Caco-2 (cell line): ENCODE data around the gene MLIP. TPM values are rescaled to one million over a fixed set of nuclear protein-coding genes. Genes with fewer than 3 reads are reported as not detected.

Experiments
- BruUV-seq: library from RNA; stranded (reverse); fragments of 400-500 nt; replicated peaks from 2 replicates; lab custom pipeline; 2021; lab: Mats Ljungman, UMichigan
- CTCF ChIA-PET: fragments of 300-600 bp; sonication (Branson Sonifier 250); formaldehyde crosslinking; loops from one replicate; lab custom pipeline; 2022; ENCODE audit warnings: antibody characterized with exemption; lab: Charles Lee
- POLR2A ChIA-PET: fragments of 300-600 bp; sonication (Branson Sonifier 250); formaldehyde crosslinking; loops from one replicate; lab custom pipeline; 2022; ENCODE audit warnings: antibody characterized with exemption; lab: Charles Lee
- DNase-seq, 2 experiments: peaks; one replicate each; pipeline versions ENCODE4 v3.0.0 to v3.0.0-alpha.2; 2020 to 2022
- H3K27me3 ChIP-seq: replicated peaks from 2 replicates; pipeline ENCODE4 v1.6.0; 2011; ENCODE audit warnings: low read length; ENCODE audit not compliant: control insufficient read depth, insufficient read depth
- H3K36me3 ChIP-seq: 2 replicates; pipeline ENCODE4 v1.5.1; 2011; ENCODE audit warnings: low read length; ENCODE audit not compliant: control insufficient read depth, insufficient read depth
- H3K4me1 ChIP-seq: fragments of 250-450 bp; sonication (Bioruptor Pico); 2 replicates; pipeline ENCODE4 v1.5.1; 2020; ENCODE audit warnings: mild to moderate bottlenecking
- H3K4me3 ChIP-seq: 2 replicates; pipeline ENCODE4 v1.5.1; 2011; ENCODE audit warnings: low read depth, mild to moderate bottlenecking, control low read depth, low read length
- H3K9me3 ChIP-seq: fragments of 250-450 bp; sonication (Bioruptor Pico); 2 replicates; pipeline ENCODE4 v1.5.1; 2020; ENCODE audit warnings: mild to moderate bottlenecking, moderate library complexity
- H3K27ac Mint-ChIP-seq: one replicate; pipeline ENCODE4 v1.8.0; 2022; ENCODE audit warnings: mixed read lengths; ENCODE audit not compliant: unreplicated experiment
- H3K27me3 Mint-ChIP-seq: one replicate; pipeline ENCODE4 v1.8.0; 2022; ENCODE audit warnings: mixed read lengths; ENCODE audit not compliant: insufficient read depth, unreplicated experiment
- H3K36me3 Mint-ChIP-seq: one replicate; pipeline ENCODE4 v1.8.0; 2022; ENCODE audit warnings: mild to moderate bottlenecking, mixed read lengths; ENCODE audit not compliant: insufficient read depth, unreplicated experiment
- H3K4me1 Mint-ChIP-seq: one replicate; pipeline ENCODE4 v1.8.0; 2022; ENCODE audit warnings: low read depth, mixed read lengths; ENCODE audit not compliant: unreplicated experiment
- H3K4me3 Mint-ChIP-seq: one replicate; pipeline ENCODE4 v1.8.0; 2022; ENCODE audit warnings: mild to moderate bottlenecking, moderate library complexity, mixed read lengths; ENCODE audit not compliant: unreplicated experiment
- H3K9me3 Mint-ChIP-seq: one replicate; pipeline ENCODE4 v1.8.0; 2022; ENCODE audit warnings: mixed read lengths; ENCODE audit not compliant: unreplicated experiment
- intact Hi-C: fragments of 100-400 bp; cut with micrococcal nuclease; formaldehyde crosslinking; loops from one replicate; pipeline ENCODE4 v1.10.0; 2022; ENCODE audit not compliant: unreplicated experiment
- total RNA-seq: library from RNA; stranded (reverse); gene quantifications from 2 replicates; pipeline ENCODE4 v1.2.3, GENCODE V29; 2022
- TF ChIP-seq, protein P1 (sequence below), 2 experiments: fragments of 200-600 bp in 1 of 2; IDR thresholded peaks; 1 replicate in 1 of 2; 2 replicates in 1 of 2; pipeline versions ENCODE4 v1.5.1 to v1.8.0; 2011 to 2022; ENCODE audit warnings: antibody characterized with exemption in 1 of 2, control low read depth in 1 of 2, inconsistent platforms in 1 of 2, low read depth in 1 of 2, low read length in 1 of 2, mild to moderate bottlenecking in 1 of 2, moderate library complexity in 1 of 2; ENCODE audit not compliant: insufficient read depth in 1 of 2, severe bottlenecking in 1 of 2, unreplicated experiment in 1 of 2

MLIP gene
- total RNA-seq, 1 experiment from 2014 or later, result 0.88 TPM

DNA sequence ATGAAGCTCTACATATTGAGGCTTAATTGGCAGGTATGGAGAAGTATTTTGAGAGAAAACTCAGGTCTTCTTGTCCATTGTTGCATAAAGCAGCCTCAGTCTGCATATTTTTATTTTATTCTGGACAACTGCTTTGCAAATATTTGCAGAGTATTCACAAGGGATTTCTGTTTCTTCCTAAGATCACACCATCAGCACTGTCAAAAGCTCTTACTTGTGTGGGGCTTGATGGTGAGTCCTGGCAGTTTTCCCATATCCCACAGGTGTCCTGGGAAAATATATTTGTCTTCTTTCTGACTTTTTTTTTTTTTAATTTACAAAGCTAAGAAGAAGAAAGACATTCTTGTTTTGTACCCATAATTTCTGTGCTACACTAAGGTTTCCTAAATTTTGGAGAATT is 16.9 kb upstream of the MLIP start:
- H3K9me3 ChIP-seq, result peaks cover 5% of the 10 kb centered on the region; the same call in 1 of the 2 replicates
- H3K27me3 Mint-ChIP-seq, result peaks cover 5% of the 10 kb centered on the region
- H3K4me1 ChIP-seq, result no peaks in the 10 kb centered on the region
- H3K27ac Mint-ChIP-seq, result no peak overlapping the region
- BruUV-seq, result no TSS peak
- H3K4me3 ChIP-seq, result no peak overlapping the region
- CTCF ChIA-PET, result no interaction called here
- intact Hi-C loops, result loop anchor here (10.0 kb wide), 1 partner anchor 171 kb away; no protein-coding TSS in a partner anchor
- DNase-seq, result no peak
- H3K36me3 Mint-ChIP-seq, result no peaks in the 10 kb centered on the region
- no peaks in the 10 kb centered on the region for H3K9me3 Mint-ChIP-seq
- H3K36me3 ChIP-seq, result no peaks in the 10 kb centered on the region
- H3K27me3 ChIP-seq, result no peaks in the 10 kb centered on the region
- H3K4me3 Mint-ChIP-seq, result no peak overlapping the region
- POLR2A ChIA-PET, result no interaction called here
- no peaks in the 10 kb centered on the region for H3K4me1 Mint-ChIP-seq
- TF ChIP-seq, protein P1, sequence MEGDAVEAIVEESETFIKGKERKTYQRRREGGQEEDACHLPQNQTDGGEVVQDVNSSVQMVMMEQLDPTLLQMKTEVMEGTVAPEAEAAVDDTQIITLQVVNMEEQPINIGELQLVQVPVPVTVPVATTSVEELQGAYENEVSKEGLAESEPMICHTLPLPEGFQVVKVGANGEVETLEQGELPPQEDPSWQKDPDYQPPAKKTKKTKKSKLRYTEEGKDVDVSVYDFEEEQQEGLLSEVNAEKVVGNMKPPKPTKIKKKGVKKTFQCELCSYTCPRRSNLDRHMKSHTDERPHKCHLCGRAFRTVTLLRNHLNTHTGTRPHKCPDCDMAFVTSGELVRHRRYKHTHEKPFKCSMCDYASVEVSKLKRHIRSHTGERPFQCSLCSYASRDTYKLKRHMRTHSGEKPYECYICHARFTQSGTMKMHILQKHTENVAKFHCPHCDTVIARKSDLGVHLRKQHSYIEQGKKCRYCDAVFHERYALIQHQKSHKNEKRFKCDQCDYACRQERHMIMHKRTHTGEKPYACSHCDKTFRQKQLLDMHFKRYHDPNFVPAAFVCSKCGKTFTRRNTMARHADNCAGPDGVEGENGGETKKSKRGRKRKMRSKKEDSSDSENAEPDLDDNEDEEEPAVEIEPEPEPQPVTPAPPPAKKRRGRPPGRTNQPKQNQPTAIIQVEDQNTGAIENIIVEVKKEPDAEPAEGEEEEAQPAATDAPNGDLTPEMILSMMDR (IDR thresholded peaks at IDR 0.05; ENCODE audit: insufficient read depth in 1 of 2, low read depth in 1 of 2, low read length in 1 of 2, severe bottlenecking in 1 of 2, unreplicated experiment in 1 of 2), result no peak

DNA sequence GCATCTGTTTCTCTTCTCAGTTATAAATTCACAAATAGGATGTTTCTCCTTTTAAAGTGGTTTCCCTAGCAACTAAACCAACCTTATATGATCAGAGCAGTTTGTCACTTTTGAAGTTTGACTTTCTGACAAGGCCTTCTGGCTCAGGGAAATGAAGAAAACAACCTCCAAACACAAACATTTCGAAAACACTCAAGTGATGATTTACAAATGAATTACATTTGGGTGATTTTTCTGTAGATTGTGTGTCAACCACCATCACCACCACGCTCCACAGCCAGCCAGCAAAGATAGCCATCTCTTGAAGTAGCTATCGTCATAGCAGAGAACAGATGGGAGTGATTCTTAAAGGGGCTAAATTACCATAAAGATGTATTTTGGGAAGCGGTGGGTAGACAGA is 16.5 kb upstream of the MLIP start:
- H3K36me3 Mint-ChIP-seq, result no peaks in the 10 kb centered on the region
- Histone ChIP-seq H3K27me3 (no peaks in the 10 kb centered on the region), H3K36me3 (no peaks in the 10 kb centered on the region), H3K4me1 (no peaks in the 10 kb centered on the region), H3K4me3 (no peak overlapping the region), H3K9me3 (peaks cover 5% of the 10 kb centered on the region; the same call in 1 of the 2 replicates)
- TF ChIP-seq, protein P1 (IDR thresholded peaks at IDR 0.05; ENCODE audit: insufficient read depth in 1 of 2, low read depth in 1 of 2, low read length in 1 of 2, severe bottlenecking in 1 of 2, unreplicated experiment in 1 of 2), result no peak
- BruUV-seq, result no TSS peak
- H3K9me3 Mint-ChIP-seq, result no peaks in the 10 kb centered on the region
- H3K4me1 Mint-ChIP-seq, result no peaks in the 10 kb centered on the region
- ChIA-PET CTCF (no interaction called here), POLR2A (no interaction called here)
- no peak overlapping the region for H3K27ac Mint-ChIP-seq
- H3K4me3 Mint-ChIP-seq, result no peak overlapping the region
- intact Hi-C loops, result loop anchor here (10.0 kb wide), 1 partner anchor 170 kb away; no protein-coding TSS in a partner anchor
- peaks cover 8% of the 10 kb centered on the region for H3K27me3 Mint-ChIP-seq
- no peak for DNase-seq

DNA sequence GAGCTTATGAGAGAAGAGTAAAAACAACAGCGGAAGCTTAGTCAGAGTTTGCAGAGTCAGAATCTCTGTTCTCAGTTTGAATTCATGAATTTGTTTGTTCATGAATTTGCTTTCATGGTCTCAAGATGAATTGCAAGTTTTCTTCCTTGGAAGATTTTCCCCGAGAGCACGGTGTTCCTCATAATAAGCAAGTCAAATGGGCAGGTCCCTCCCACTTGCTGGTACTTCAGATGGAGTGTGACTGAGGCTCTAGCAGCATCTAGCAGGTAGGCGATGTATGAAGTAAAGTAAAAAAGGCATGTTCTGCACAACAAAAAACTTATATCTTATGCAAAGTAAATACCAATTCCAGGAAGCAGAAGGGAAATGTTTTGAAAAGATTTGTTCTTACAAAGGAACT is 15.5 kb upstream of the MLIP start:
- ChIA-PET CTCF (no interaction called here), POLR2A (no interaction called here)
- Mint-ChIP-seq H3K27ac (no peak overlapping the region), H3K4me1 (no peaks in the 10 kb centered on the region), H3K4me3 (no peak overlapping the region), H3K9me3 (no peaks in the 10 kb centered on the region), H3K36me3 (no peaks in the 10 kb centered on the region), H3K27me3 (peaks cover 14% of the 10 kb centered on the region)
- H3K9me3 ChIP-seq, result peaks cover 5% of the 10 kb centered on the region; the same call in 1 of the 2 replicates
- TF ChIP-seq, protein P1 (IDR thresholded peaks at IDR 0.05; ENCODE audit: insufficient read depth in 1 of 2, low read depth in 1 of 2, low read length in 1 of 2, severe bottlenecking in 1 of 2, unreplicated experiment in 1 of 2), result no peak
- no peak overlapping the region for H3K4me3 ChIP-seq
- intact Hi-C loops, result loop anchor here (10.0 kb wide), 1 partner anchor 169 kb away; no protein-coding TSS in a partner anchor
- no TSS peak for BruUV-seq
- H3K27me3 ChIP-seq, result no peaks in the 10 kb centered on the region
- no peaks in the 10 kb centered on the region for H3K36me3 ChIP-seq
- H3K4me1 ChIP-seq, result no peaks in the 10 kb centered on the region
- DNase-seq, result no peak
